C4-2B (cell line): ENCODE results near the gene CD34.

Source experiments
- H3K27ac ChIP-seq: fragments of 450-650 bp; 2 replicates; pipeline ENCODE4 v1.5.1; 2017
- CTCF ChIP-seq: fragments of 450-650 bp; conservative IDR thresholded peaks from 2 replicates; pipeline ENCODE4 v1.5.1; 2017; ENCODE audit warnings: mild to moderate bottlenecking
- ZFX ChIP-seq: fragments of 450-650 bp; IDR thresholded peaks from 2 replicates; pipeline ENCODE4 v1.6.1; 2017

The CD34 gene

GRCh38 chr1:207833956-207834660 is 76.8 kb downstream of the CD34 start:
- no peak overlapping the region for H3K27ac ChIP-seq
- TF ChIP-seq CTCF, result no peak
- no peak for TF ChIP-seq ZFX

- TF ChIP-seq ZFX (no peak), CTCF (no peak)
- H3K27ac ChIP-seq, result no peak overlapping the region
Observed at GRCh38 chr1:207833381-207833780, 77.5 kb downstream of the CD34 start.

GRCh38 chr1:207832796-207833195 is 78.1 kb downstream of the CD34 start:
- H3K27ac ChIP-seq, result no peak overlapping the region
- TF ChIP-seq ZFX, result no peak
- TF ChIP-seq CTCF, result no peak

GRCh38 chr1:207831517-207832327 is 79.2 kb downstream of the CD34 start:
- H3K27ac ChIP-seq, result 0 out of 2 replicates have a peak overlapping the region, but pooled peaks have one; percentile 4
- no peak for TF ChIP-seq ZFX
- TF ChIP-seq CTCF, result no peak
